HG03025 (cell line): Measurements from ENCODE around the gene PRTN3.
"Not testable (repeated sequence)": the region's sequence is repeated elsewhere in the genome, so short reads cannot be mapped to it uniquely, and the experiment has no call there.

ENCODE experiments used
- ATAC-seq: cut with Tn5 transposase; IDR thresholded peaks from one replicate; pipeline ENCODE4 v1.9.1; 2021; ENCODE audit warnings: mild to moderate bottlenecking, moderate library complexity; ENCODE audit not compliant: unreplicated experiment, low FRiP score

The PRTN3 gene

GRCh38 chr19:815079-815774 is 25.6 kb upstream of the PRTN3 start:
- no peak for ATAC-seq

- no peak for ATAC-seq
Observed at GRCh38 chr19:815775-816499, 24.9 kb upstream of the PRTN3 start.

- ATAC-seq: no peak
Observed at GRCh38 chr19:816500-816857, 24.3 kb upstream of the PRTN3 start.

GRCh38 chr19:820212-820611 is 20.6 kb upstream of the PRTN3 start:
- not testable (repeated sequence) for ATAC-seq

GRCh38 chr19:821231-821824 is 19.5 kb upstream of the PRTN3 start:
- ATAC-seq: no peak

- no peak for ATAC-seq
Observed at GRCh38 chr19:821825-822503, 18.8 kb upstream of the PRTN3 start, which contains the start of gene PLPPR3. Gene PLPPR3, minus strand, starts transcription at chr19:821955. Its CDS starts 396 bp downstream, at chr19:821559.

GRCh38 chr19:823565-824121 is 17.2 kb upstream of the PRTN3 start:
- no peak for ATAC-seq

GRCh38 chr19:824885-825284 is 15.9 kb upstream of the PRTN3 start:
- ATAC-seq: no peak

- ATAC-seq: no peak
Observed at GRCh38 chr19:825897-826644, 14.7 kb upstream of the PRTN3 start.

- ATAC-seq: no peak
Observed at GRCh38 chr19:827314-827709, 13.5 kb upstream of the PRTN3 start.

GRCh38 chr19:827710-828321 is 13.0 kb upstream of the PRTN3 start, which contains the start of gene AZU1:
Gene AZU1, plus strand, starts transcription at chr19:827837. Its CDS starts 10 bp downstream, at chr19:827847.
- ATAC-seq: no peak

- ATAC-seq: no peak
Observed at GRCh38 chr19:829129-829758, 11.6 kb upstream of the PRTN3 start.

- ATAC-seq: no peak
Observed at GRCh38 chr19:831407-832369, 9.1 kb upstream of the PRTN3 start.

- no peak for ATAC-seq
Observed at GRCh38 chr19:834216-834615, 6.6 kb upstream of the PRTN3 start.

GRCh38 chr19:835210-835810 is 5.5 kb upstream of the PRTN3 start:
- no peak for ATAC-seq

- ATAC-seq: not testable (repeated sequence)
Observed at GRCh38 chr19:842802-843179, 2.0 kb downstream of the PRTN3 start.

- no peak for ATAC-seq
Observed at GRCh38 chr19:843180-843835, 2.5 kb downstream of the PRTN3 start.
